Measurements from ENCODE around the gene POGK.

DNA sequence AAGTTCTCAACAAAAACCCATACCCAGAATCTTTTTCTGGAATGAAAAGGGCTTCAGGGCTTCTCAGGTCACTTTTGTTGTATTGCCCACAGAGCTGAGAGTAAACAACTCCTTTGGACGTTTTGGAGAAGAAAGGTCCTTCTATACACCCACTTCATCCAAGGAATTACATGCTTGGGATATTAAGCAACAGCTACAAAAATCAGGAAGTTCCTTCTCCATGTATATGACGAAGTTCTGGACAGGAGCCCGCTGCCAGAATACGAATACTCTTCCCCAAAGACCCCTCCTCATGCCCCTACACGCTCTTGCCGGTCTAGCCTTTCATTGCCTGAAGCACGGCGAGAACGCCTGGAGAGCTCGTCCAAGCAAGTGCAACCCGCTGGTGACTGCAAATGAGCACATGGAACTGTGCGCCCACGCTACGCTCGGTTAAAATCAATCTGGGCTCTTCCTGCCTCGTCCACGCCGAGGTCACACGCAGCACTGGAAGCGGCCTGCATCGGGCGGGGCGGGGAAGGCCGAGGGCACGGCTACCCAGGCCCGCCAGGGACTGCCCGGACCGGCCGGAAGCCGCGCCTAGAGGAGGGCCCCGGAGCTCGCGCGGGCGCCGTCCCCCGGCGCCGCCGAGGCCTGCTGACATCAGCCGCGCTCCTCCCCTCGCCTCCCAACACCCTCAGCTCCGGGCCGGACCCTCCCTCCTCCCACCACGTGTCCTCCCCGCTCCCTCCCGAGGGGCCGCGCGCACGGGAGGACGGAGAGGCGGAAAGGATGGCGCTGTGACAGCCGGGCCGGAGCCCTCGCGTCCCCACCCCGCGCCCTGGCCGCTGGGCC lies at the start of gene POGK:
- TF ChIP-seq, protein P1, sequence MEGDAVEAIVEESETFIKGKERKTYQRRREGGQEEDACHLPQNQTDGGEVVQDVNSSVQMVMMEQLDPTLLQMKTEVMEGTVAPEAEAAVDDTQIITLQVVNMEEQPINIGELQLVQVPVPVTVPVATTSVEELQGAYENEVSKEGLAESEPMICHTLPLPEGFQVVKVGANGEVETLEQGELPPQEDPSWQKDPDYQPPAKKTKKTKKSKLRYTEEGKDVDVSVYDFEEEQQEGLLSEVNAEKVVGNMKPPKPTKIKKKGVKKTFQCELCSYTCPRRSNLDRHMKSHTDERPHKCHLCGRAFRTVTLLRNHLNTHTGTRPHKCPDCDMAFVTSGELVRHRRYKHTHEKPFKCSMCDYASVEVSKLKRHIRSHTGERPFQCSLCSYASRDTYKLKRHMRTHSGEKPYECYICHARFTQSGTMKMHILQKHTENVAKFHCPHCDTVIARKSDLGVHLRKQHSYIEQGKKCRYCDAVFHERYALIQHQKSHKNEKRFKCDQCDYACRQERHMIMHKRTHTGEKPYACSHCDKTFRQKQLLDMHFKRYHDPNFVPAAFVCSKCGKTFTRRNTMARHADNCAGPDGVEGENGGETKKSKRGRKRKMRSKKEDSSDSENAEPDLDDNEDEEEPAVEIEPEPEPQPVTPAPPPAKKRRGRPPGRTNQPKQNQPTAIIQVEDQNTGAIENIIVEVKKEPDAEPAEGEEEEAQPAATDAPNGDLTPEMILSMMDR (conservative IDR thresholded peaks at IDR 0.05; ENCODE audit: low read depth, low read length), result no peak
- no peak for TF ChIP-seq EZH2phosphoT487 (IDR thresholded peaks at IDR 0.05; ENCODE audit: borderline replicate concordance, low read length)
- TF ChIP-seq EZH2 (IDR thresholded peaks at IDR 0.05; ENCODE audit: low read length, unreplicated experiment), result no peak
